ENCODE measurements around the gene TAF6. TPM values are rescaled to one million over a fixed set of nuclear protein-coding genes. Genes with fewer than 3 reads are reported as not detected.

The TAF6 gene
- total and polyA plus RNA-seq, 9 of the 15 experiments (the other 6 are each of a cell fraction or from before 2014, with no cell fraction given) = 0.78 to 78.7 (median 21.3) TPM

GRCh38 chr7:100081535-100082102, 37.5 kb downstream of the TAF6 start, which contains the start of gene ZNF3 (continued):
- TF ChIP-seq AFF4 (CRISPR knock-in tag; IDR thresholded peaks at IDR 0.05) (peak; percentile 99), NFIC (IDR thresholded peaks at IDR 0.05) (peak; percentile 91), CBX1 (IDR thresholded peaks at IDR 0.05; ENCODE audit: low read depth) (peak; percentile 86), ZNF57 (CRISPR knock-in tag; IDR thresholded peaks at IDR 0.05) (no peak), CTCFL (IDR thresholded peaks at IDR 0.05; ENCODE audit: borderline replicate concordance, insufficient read depth, low read depth, low read length, poor library complexity, severe bottlenecking) (peak; percentile 96), ZNF644 (tag; IDR thresholded peaks at IDR 0.05; ENCODE audit: low read depth) (no peak), CREB1 (IDR thresholded peaks at IDR 0.05) (peak; percentile 89), CREB1 (CRISPR knock-in tag; IDR thresholded peaks at IDR 0.05) (peak; percentile 94), THRAP3 (IDR thresholded peaks at IDR 0.05; ENCODE audit: borderline replicate concordance) (peak; percentile 61; the same call in 1 of the 2 replicates), ZNF384 (IDR thresholded peaks at IDR 0.05; ENCODE audit: low read depth, low read length) (peak; percentile 75), SREBF1 (IDR thresholded peaks at IDR 0.05; ENCODE audit: borderline replicate concordance, low read depth, low read length) (0 out of 2 replicates have a peak, but pooled peaks have one; percentile 34), ILF3 (IDR thresholded peaks at IDR 0.05; ENCODE audit: borderline replicate concordance) (no peak), HDAC1 (IDR thresholded peaks at IDR 0.05) (peak in 1 of 2 experiments; percentile 89; a peak in 2 of 4 replicates), STAG1 (CRISPR knock-in tag; IDR thresholded peaks at IDR 0.05; ENCODE audit: borderline replicate concordance) (peak; percentile 48; the same call in 1 of the 2 replicates), ARHGAP35 (IDR thresholded peaks at IDR 0.05; ENCODE audit: partially characterized antibody) (no peak), TCF7 (IDR thresholded peaks at IDR 0.05; ENCODE audit: borderline replicate concordance) (peak; percentile 68), CHD1 (IDR thresholded peaks at IDR 0.05; ENCODE audit: low read length) (no peak)
- TF ChIP-seq, protein P1, sequence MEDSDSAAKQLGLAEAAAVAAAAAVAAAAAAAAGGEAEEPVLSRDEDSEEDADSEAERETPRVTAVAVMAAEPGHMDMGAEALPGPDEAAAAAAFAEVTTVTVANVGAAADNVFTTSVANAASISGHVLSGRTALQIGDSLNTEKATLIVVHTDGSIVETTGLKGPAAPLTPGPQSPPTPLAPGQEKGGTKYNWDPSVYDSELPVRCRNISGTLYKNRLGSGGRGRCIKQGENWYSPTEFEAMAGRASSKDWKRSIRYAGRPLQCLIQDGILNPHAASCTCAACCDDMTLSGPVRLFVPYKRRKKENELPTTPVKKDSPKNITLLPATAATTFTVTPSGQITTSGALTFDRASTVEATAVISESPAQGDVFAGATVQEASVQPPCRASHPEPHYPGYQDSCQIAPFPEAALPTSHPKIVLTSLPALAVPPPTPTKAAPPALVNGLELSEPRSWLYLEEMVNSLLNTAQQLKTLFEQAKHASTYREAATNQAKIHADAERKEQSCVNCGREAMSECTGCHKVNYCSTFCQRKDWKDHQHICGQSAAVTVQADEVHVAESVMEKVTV (CRISPR knock-in tag; IDR thresholded peaks at IDR 0.05) = peak; percentile 81
- TF ChIP-seq, protein P2, sequence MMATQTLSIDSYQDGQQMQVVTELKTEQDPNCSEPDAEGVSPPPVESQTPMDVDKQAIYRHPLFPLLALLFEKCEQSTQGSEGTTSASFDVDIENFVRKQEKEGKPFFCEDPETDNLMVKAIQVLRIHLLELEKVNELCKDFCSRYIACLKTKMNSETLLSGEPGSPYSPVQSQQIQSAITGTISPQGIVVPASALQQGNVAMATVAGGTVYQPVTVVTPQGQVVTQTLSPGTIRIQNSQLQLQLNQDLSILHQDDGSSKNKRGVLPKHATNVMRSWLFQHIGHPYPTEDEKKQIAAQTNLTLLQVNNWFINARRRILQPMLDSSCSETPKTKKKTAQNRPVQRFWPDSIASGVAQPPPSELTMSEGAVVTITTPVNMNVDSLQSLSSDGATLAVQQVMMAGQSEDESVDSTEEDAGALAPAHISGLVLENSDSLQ (IDR thresholded peaks at IDR 0.05) = peak; percentile 97

Data from K562 (cell line).